Measurements from ENCODE around the gene NOL6. TPM values are rescaled to one million over a fixed set of nuclear protein-coding genes. Genes with fewer than 3 reads are reported as not detected.

NOL6 gene
- total RNA-seq, 1 experiment from 2014 or later, result 64.4 TPM

DNA sequence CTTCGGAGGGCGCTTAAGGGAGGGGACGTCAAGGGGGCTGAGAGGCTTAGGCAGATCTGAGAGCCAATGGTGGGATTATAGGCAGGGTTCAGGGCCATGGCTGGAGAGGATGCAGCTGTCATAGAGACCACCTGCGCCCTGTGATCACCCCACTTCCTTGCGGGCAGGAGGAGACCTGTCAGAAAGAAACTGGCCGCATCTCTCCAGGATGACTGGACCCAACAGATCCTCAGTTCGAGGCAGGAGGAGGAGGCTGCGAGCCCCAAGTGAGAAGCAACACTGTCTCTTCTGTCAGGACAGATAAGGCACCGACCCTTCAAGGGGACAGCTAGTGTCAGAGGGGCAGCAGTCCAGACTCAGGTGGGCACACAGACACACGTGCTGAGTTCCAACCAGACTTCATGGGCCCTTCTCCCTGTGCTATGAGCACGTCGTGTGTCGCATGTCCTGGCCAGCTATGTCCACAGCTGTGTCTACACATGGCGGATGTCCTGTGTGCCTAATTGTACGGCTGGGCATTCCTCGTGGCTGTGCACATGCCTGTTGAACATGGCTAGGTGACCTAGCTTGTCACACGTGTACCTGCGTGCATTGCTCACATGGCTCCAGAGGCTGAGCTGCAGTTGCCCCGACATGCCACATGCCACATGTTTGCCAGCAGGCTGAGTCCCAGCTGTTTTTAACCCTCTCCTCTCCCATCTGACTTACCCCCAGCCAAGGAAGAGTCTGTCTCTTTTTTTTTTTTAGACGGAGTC is 25.7 kb downstream of the NOL6 start:
- Histone ChIP-seq H3K9ac (ENCODE audit: extremely low read depth, insufficient read length, low read length) (no peak overlapping the region), H3K27ac (ENCODE audit: insufficient read length, low read depth, low read length) (no peak overlapping the region), H3K18ac (ENCODE audit: insufficient read length, low read depth, low read length) (no peak overlapping the region), H4K20me1 (ENCODE audit: control insufficient read depth, insufficient read depth, insufficient read length) (no peaks in the 10 kb centered on the region), H3K56ac (ENCODE audit: insufficient read length, low read depth, low read length) (no peak overlapping the region), H3K27me3 (ENCODE audit: insufficient read depth, low read length) (peaks cover 4% of the 10 kb centered on the region; the same call in 1 of the 2 replicates), H2BK120ac (ENCODE audit: low read depth, low read length, poor library complexity, severe bottlenecking) (no peak overlapping the region), H2AK5ac (ENCODE audit: insufficient read length, low read length) (no peak overlapping the region), H4K8ac (replicated peaks; ENCODE audit: insufficient read length, low read depth, low read length) (no peak overlapping the region), H3K79me2 (ENCODE audit: insufficient read depth, low read length) (no peaks in the 10 kb centered on the region), H4K91ac (ENCODE audit: insufficient read length, low read depth, low read length) (no peak overlapping the region), H2BK12ac (ENCODE audit: insufficient read length, low read depth, low read length) (no peak overlapping the region), H3K23me2 (ENCODE audit: insufficient read length, low read depth, low read length, poor library complexity, severe bottlenecking) (peaks cover 6% of the 10 kb centered on the region), H3K23ac (ENCODE audit: insufficient read length, low read depth, low read length) (no peak overlapping the region), H3K9me3 (ENCODE audit: control insufficient read depth, low read depth, low read length) (no peaks in the 10 kb centered on the region), H2BK5ac (ENCODE audit: insufficient read length, low read length) (no peak overlapping the region), H3T11ph (ENCODE audit: low read length) (no peak overlapping the region), H3K79me1 (ENCODE audit: insufficient read depth, low read depth, low read length, poor library complexity, severe bottlenecking) (no peaks in the 10 kb centered on the region), H2AFZ (ENCODE audit: low read length) (no peak overlapping the region), H2BK20ac (ENCODE audit: low read depth, low read length, poor library complexity, severe bottlenecking) (no peak overlapping the region), H3K4me2 (ENCODE audit: insufficient read depth, insufficient read length, low read length) (peak overlapping the region; percentile 79), H3K4me1 (ENCODE audit: insufficient read depth, low read length) (peaks cover 4% of the 10 kb centered on the region; the same call in 1 of the 2 replicates), H2BK15ac (ENCODE audit: low read depth, low read length) (no peak overlapping the region), H3K4ac (ENCODE audit: low read depth, low read length) (no peak overlapping the region), H4K5ac (ENCODE audit: insufficient read length, low read depth, low read length) (no peak overlapping the region), H3K14ac (ENCODE audit: insufficient read depth, low read length) (no peak overlapping the region)
- TF ChIP-seq CTCF (conservative IDR thresholded peaks at IDR 0.05), result no peak
- Mint-ChIP-seq H3K4me3 (peak overlapping the region; percentile 69 to 84), H3K36me3 (ENCODE audit: insufficient read depth in 1 of 3, low read depth in 3 of 3) (no peaks in the 10 kb centered on the region), H3K4me1 (peaks cover 29 to 49% of the 10 kb centered on the region in 2 experiments), H3K27me3 (ENCODE audit: low read depth) (peaks cover 50% of the 10 kb centered on the region), H3K9me3 (no peaks in the 10 kb centered on the region), H3K27ac (no peak overlapping the region)
- no CpG with 5 or more reads among the region's 20 CpGs for WGBS (ENCODE audit: extremely low coverage, insufficient read length, low lambda C conversion rate)
- DNase-seq, result no peak

Data from H9 (cell line).